SU-DHL-6 (cell line): Measurements from ENCODE around the gene ACP2.

Experiments used
- H2AFZ ChIP-seq: fragments of 200-600 bp; sonication (generic); 2 replicates; pipeline ENCODE4 v1.6.1; 2014; ENCODE audit warnings: low read depth, mild to moderate bottlenecking, moderate library complexity, mixed read lengths, antibody characterized with exemption, low read length; ENCODE audit not compliant: severe bottlenecking
- H3F3A ChIP-seq: fragments of 200-600 bp; shearing (Covaris generic); 2 replicates; pipeline ENCODE4 v1.6.0; 2016; ENCODE audit warnings: antibody characterized with exemption, mild to moderate bottlenecking; ENCODE audit not compliant: insufficient read depth
- H3K27ac ChIP-seq: fragments of 200-600 bp; sonication (generic); 2 replicates; pipeline ENCODE4 v1.5.1; 2016; ENCODE audit warnings: low read depth, mild to moderate bottlenecking, low read length, moderate library complexity, mixed read lengths
- H3K27me3 ChIP-seq: fragments of 200-600 bp; sonication (generic), shearing (Covaris generic); 2 replicates; pipeline ENCODE4 v1.6.0; 2014; ENCODE audit warnings: mild to moderate bottlenecking, low read length
- H3K36me3 ChIP-seq: fragments of 200-600 bp; sonication (generic); 2 replicates; pipeline ENCODE4 v1.6.1; 2014; ENCODE audit warnings: mild to moderate bottlenecking, low read length, mixed read lengths
- H3K4me2 ChIP-seq: fragments of 300-600, 200-600 bp; shearing (Covaris generic), sonication (generic); 2 replicates; pipeline ENCODE4 v1.6.0; 2014; ENCODE audit warnings: low read length, low read depth, mild to moderate bottlenecking; ENCODE audit not compliant: poor library complexity, severe bottlenecking
- H3K4me3 ChIP-seq: fragments of 200-600 bp; sonication (generic); 2 replicates; pipeline ENCODE4 v1.5.1; 2014; ENCODE audit warnings: antibody characterized with exemption, low read length, mild to moderate bottlenecking, mixed read lengths; ENCODE audit not compliant: insufficient read depth, poor library complexity, severe bottlenecking
- H3K79me2 ChIP-seq: fragments of 200-600 bp; sonication (generic); 2 replicates; pipeline ENCODE4 v1.6.1; 2014; ENCODE audit warnings: mild to moderate bottlenecking, low read length, moderate library complexity; ENCODE audit not compliant: insufficient read depth
- H3K9ac ChIP-seq: fragments of 200-600 bp; sonication (generic); 2 replicates; pipeline ENCODE4 v1.7.0; 2014; ENCODE audit warnings: mild to moderate bottlenecking, low read length
- H3K9me2 ChIP-seq: fragments of 200-600 bp; sonication (generic); replicated peaks from 2 replicates; pipeline ENCODE4 v1.6.1; 2014; ENCODE audit warnings: low read length; ENCODE audit not compliant: insufficient read depth
- H3K9me3 ChIP-seq: fragments of 200-600 bp; sonication (generic); 2 replicates; pipeline ENCODE4 v1.6.1; 2014; ENCODE audit warnings: low read length, mixed read lengths; ENCODE audit not compliant: insufficient read depth
- H4K20me1 ChIP-seq: fragments of 200-600 bp; sonication (generic); 2 replicates; pipeline ENCODE4 v1.6.1; 2014; ENCODE audit warnings: low read depth, mild to moderate bottlenecking, antibody characterized with exemption, low read length, moderate library complexity, mixed read lengths
- EZH2phosphoT487 ChIP-seq: fragments of 200-600 bp; sonication (generic), shearing (Covaris generic); conservative IDR thresholded peaks from 2 replicates; pipeline ENCODE4 v1.6.1; 2018; ENCODE audit warnings: mild to moderate bottlenecking, antibody characterized with exemption, low read length, moderate library complexity, mixed read lengths
- TF ChIP-seq, protein P1 (sequence below): fragments of 200-600 bp; sonication (generic); IDR thresholded peaks from one replicate; pipeline ENCODE4 v1.5.1; 2017; ENCODE audit warnings: antibody characterized with exemption, mild to moderate bottlenecking, low read length, moderate library complexity; ENCODE audit not compliant: insufficient read depth, poor library complexity, severe bottlenecking

Gene ACP2

DNA sequence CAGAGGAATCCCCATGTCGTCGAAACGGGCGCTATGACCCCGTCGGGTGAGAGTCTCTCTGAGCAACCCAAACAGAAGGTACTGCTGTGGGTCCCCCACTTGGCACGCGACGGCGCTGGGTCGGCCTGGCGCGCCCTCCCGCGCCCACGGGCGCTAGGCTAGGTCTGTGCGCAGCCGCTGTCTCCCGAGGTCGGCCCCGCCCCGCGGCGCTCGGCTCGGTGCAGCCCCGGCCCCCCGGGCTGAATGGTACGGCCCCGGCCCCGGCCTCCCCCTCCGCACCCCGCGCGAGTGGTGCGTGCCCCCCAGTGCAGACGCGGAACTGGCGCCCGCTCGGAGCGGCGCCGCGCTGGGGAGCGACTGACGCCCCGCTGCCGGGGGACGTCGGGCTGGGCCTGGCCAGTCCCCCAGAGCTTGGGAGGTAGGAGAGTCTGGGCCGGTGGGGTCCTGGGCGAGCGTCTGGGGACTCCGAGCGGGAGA, 21.3 kb upstream of the ACP2 start, which contains the start of gene MADD:
Gene MADD (plus strand): TSS at position 305 of the 477 bp plus-strand sequence.
- peak within 1 kb of the TSS; percentile 76 for H3K4me3 ChIP-seq
- no peaks in the 10 kb centered on the region for H3K27me3 ChIP-seq
- peak within 1 kb of the TSS; percentile 47 for H2AFZ ChIP-seq

DNA sequence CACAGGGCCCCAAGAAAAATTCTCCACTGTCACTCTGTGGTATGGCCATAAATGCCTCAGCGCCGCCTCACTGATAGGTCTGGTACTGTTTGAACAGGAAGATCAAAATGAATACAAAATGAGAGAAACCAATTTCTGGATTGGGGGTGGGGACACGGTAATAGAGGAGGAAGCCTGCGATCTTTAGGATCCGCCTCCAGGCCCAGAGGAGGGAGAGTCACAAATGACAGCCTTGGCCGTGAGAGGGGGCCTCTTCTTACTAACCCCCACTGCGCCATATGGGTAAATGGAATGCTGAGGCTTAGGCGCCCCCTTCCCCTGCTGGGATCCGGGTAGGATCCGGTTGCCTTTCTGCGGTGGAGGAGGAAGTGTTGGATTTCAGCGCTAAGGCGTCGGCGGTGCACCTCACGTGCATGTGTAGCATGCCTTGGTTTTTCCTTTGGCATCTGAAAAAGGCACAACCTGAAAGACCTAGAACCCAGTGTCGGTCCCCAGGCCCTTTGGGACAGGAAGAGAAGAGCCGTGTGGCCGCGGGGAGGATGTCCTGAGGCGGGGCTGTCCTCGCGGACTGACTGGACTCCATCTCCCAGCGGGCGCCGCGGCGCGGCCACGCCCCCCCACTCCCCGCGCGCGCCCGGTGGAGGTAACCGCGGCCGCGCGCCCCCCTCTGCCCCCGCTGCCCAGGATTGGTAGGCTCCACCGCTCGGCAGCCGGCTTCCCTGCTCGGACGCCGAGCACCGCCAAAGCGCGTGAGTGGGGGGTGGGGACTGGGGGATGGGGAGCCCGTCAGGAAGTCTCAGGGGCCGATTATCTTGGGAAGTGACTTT, 20.6 kb upstream of the ACP2 start:
- H3K27ac ChIP-seq: peak overlapping the region; percentile 70
- H2AFZ ChIP-seq: peak overlapping the region; percentile 38
- H3K27me3 ChIP-seq: no peaks in the 10 kb centered on the region
- H3F3A ChIP-seq: peaks cover 24% of the 10 kb centered on the region
- H3K4me2 ChIP-seq: peak overlapping the region; percentile 74
- H3K4me3 ChIP-seq: peak overlapping the region; percentile 76
- no peaks in the 10 kb centered on the region for H3K9me2 ChIP-seq
- H3K79me2 ChIP-seq: peaks cover 37% of the 10 kb centered on the region
- peak overlapping the region; percentile 65 for H3K9ac ChIP-seq
- TF ChIP-seq, protein P1, sequence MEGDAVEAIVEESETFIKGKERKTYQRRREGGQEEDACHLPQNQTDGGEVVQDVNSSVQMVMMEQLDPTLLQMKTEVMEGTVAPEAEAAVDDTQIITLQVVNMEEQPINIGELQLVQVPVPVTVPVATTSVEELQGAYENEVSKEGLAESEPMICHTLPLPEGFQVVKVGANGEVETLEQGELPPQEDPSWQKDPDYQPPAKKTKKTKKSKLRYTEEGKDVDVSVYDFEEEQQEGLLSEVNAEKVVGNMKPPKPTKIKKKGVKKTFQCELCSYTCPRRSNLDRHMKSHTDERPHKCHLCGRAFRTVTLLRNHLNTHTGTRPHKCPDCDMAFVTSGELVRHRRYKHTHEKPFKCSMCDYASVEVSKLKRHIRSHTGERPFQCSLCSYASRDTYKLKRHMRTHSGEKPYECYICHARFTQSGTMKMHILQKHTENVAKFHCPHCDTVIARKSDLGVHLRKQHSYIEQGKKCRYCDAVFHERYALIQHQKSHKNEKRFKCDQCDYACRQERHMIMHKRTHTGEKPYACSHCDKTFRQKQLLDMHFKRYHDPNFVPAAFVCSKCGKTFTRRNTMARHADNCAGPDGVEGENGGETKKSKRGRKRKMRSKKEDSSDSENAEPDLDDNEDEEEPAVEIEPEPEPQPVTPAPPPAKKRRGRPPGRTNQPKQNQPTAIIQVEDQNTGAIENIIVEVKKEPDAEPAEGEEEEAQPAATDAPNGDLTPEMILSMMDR: no peak
- TF ChIP-seq EZH2phosphoT487: no peak
- H3K36me3 ChIP-seq: no peaks in the 10 kb centered on the region
- H4K20me1 ChIP-seq: peaks cover 13% of the 10 kb centered on the region; the same call in 1 of the 2 replicates
- H3K9me3 ChIP-seq: no peaks in the 10 kb centered on the region

More for the DNA sequence above, 21.3 kb upstream of the ACP2 start, which contains the start of gene MADD:
- H3K9ac ChIP-seq: peak within 1 kb of the TSS; percentile 65
- TF ChIP-seq, protein P1: no peak
- no peak for TF ChIP-seq EZH2phosphoT487
- no peaks in the 10 kb centered on the region for H3K9me3 ChIP-seq
- peaks cover 13% of the 10 kb centered on the region; the same call in 1 of the 2 replicates for H4K20me1 ChIP-seq
- H3F3A ChIP-seq: peaks cover 24% of the 10 kb centered on the region
- H3K36me3 ChIP-seq: no peaks in the 10 kb centered on the region
- H3K4me2 ChIP-seq: peak within 1 kb of the TSS; percentile 74
- peak within 1 kb of the TSS; percentile 70 for H3K27ac ChIP-seq
- H3K9me2 ChIP-seq: no peaks in the 10 kb centered on the region
- peaks cover 44% of the 10 kb centered on the region for H3K79me2 ChIP-seq

DNA sequence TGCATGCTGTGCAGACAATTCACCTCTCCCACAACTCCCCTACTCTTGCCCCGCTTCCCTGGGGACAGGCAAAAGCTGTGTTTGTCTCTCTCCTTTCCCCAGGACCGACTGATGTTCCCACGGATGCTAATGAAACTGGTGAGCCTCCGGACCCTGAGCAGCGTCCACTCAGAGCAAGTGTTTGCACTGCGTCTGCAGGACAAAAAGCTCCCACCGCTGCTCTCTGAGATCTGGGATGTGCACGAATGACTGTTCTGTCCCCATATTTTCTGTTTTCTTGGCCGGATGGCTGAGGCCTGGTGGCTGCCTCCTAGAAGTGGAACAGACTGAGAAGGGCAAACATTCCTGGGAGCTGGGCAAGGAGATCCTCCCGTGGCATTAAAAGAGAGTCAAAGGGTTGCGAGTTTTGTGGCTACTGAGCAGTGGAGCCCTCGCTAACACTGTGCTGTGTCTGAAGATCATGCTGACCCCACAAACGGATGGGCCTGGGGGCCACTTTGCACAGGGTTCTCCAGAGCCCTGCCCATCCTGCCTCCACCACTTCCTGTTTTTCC, 19.9 kb upstream of the ACP2 start:
- Histone ChIP-seq H4K20me1 (peaks cover 13% of the 10 kb centered on the region; the same call in 1 of the 2 replicates), H3K27me3 (no peaks in the 10 kb centered on the region), H3K36me3 (no peaks in the 10 kb centered on the region), H2AFZ (no peak overlapping the region), H3K4me3 (no peak overlapping the region), H3K9me2 (no peaks in the 10 kb centered on the region), H3K9me3 (no peaks in the 10 kb centered on the region), H3K79me2 (peaks cover 31% of the 10 kb centered on the region), H3K4me2 (no peak overlapping the region), H3K27ac (no peak overlapping the region), H3F3A (peaks cover 24% of the 10 kb centered on the region), H3K9ac (no peak overlapping the region)
- TF ChIP-seq, protein P1: no peak
- TF ChIP-seq EZH2phosphoT487: no peak
